ENCODE measurements around the gene LTB4R2.

LTB4R2 gene

GRCh38 chr14:24307156-24307574 is 2.8 kb upstream of the LTB4R2 start:
- Histone ChIP-seq H2AFZ (ENCODE audit: low read length) (no peak overlapping the region), H3K27ac (ENCODE audit: low read length) (no peak overlapping the region), H3K4me3 (ENCODE audit: low read length) (no peak overlapping the region), H3K36me3 (replicated peaks; ENCODE audit: insufficient read depth, low read length) (no peaks in the 10 kb centered on the region), H3K27me3 (replicated peaks; ENCODE audit: insufficient read depth, low read length) (no peaks in the 10 kb centered on the region), H3F3A (ENCODE audit: insufficient read depth, low read length) (peaks cover 5% of the 10 kb centered on the region; the same call in 1 of the 2 replicates), H3K9me2 (replicated peaks; ENCODE audit: insufficient read depth, low read length) (no peaks in the 10 kb centered on the region), H3K4me2 (ENCODE audit: low read depth, low read length) (no peak overlapping the region), H4K20me1 (ENCODE audit: insufficient read depth, low read length) (no peaks in the 10 kb centered on the region), H3K79me2 (ENCODE audit: low read length) (peaks cover 19% of the 10 kb centered on the region; the same call in 1 of the 2 replicates), H3K9ac (ENCODE audit: low read length) (no peak overlapping the region), H3K4me1 (ENCODE audit: low read length) (peaks cover 12% of the 10 kb centered on the region), H3K9me3 (replicated peaks; ENCODE audit: insufficient read depth, low read length) (no peaks in the 10 kb centered on the region)
- DNase-seq: no peak
- TF ChIP-seq EZH2phosphoT487 (IDR thresholded peaks at IDR 0.05; ENCODE audit: low read length) (no peak), EZH2 (optimal IDR thresholded peaks at IDR 0.05; ENCODE audit: low read depth, low read length) (no peak)
- TF ChIP-seq, protein P1, sequence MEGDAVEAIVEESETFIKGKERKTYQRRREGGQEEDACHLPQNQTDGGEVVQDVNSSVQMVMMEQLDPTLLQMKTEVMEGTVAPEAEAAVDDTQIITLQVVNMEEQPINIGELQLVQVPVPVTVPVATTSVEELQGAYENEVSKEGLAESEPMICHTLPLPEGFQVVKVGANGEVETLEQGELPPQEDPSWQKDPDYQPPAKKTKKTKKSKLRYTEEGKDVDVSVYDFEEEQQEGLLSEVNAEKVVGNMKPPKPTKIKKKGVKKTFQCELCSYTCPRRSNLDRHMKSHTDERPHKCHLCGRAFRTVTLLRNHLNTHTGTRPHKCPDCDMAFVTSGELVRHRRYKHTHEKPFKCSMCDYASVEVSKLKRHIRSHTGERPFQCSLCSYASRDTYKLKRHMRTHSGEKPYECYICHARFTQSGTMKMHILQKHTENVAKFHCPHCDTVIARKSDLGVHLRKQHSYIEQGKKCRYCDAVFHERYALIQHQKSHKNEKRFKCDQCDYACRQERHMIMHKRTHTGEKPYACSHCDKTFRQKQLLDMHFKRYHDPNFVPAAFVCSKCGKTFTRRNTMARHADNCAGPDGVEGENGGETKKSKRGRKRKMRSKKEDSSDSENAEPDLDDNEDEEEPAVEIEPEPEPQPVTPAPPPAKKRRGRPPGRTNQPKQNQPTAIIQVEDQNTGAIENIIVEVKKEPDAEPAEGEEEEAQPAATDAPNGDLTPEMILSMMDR (IDR thresholded peaks at IDR 0.05; ENCODE audit: low read length): no peak

DNA sequence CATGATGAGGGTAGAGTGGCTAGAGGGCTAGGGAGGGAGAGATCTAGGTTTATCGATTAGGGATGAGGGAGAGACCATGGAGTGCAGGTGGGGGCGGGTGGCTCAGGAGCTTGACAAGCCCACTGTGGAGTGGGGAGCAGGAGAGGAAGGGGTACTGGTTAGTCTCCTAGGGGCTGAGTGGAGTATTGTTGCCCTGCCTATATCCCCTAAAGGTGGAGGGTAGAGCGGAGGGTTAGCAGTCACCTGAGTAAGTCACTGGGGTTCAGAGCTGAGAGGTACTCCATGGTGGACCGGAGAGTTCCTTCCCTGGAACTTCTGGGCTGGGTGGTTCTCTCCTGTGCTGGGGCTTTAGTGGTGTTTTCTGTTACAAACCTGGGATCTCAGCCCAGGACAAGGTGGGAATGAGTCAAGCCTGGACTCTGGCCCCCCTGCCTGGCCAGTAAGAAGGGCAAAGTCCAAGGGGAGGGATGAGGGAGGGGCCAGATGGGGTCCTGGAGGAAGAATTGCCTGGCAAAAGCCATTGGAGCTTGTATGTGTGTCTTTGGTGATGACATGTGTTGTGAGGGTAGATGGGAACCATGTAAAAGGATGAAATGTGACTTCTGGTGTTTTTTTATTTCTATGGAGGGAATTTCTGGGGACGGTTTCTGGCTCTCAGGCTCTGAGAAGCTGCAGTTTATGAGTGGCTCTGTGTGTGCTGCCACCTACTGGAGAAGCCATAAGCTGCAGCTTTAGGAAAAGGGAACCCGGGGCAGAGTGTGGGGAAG is 2.2 kb upstream of the LTB4R2 start, which contains the start of gene CIDEB:
Gene CIDEB, minus strand, starts transcription at position 403 of the 767 bp plus-strand sequence. Its CDS starts 119 bp downstream, at position 284.
- no peaks in the 10 kb centered on the region for H3K27me3 ChIP-seq (replicated peaks; ENCODE audit: insufficient read depth, low read length)
- TF ChIP-seq EZH2phosphoT487 (IDR thresholded peaks at IDR 0.05; ENCODE audit: low read length) (no peak), EZH2 (optimal IDR thresholded peaks at IDR 0.05; ENCODE audit: low read depth, low read length) (no peak)
- TF ChIP-seq, protein P1 (IDR thresholded peaks at IDR 0.05; ENCODE audit: low read length): peak; percentile 73
- H3K4me3 ChIP-seq (ENCODE audit: low read length): no peak within 1 kb of the TSS
- peak; percentile 15 for DNase-seq
- H3K9me2 ChIP-seq (replicated peaks; ENCODE audit: insufficient read depth, low read length): no peaks in the 10 kb centered on the region
- H3K27ac ChIP-seq (ENCODE audit: low read length): no peak within 1 kb of the TSS
- H3K9me3 ChIP-seq (replicated peaks; ENCODE audit: insufficient read depth, low read length): no peaks in the 10 kb centered on the region
- H3K9ac ChIP-seq (ENCODE audit: low read length): no peak within 1 kb of the TSS
- no peak within 1 kb of the TSS for H2AFZ ChIP-seq (ENCODE audit: low read length)
- H4K20me1 ChIP-seq (ENCODE audit: insufficient read depth, low read length): no peaks in the 10 kb centered on the region
- H3K4me2 ChIP-seq (ENCODE audit: low read depth, low read length): no peak within 1 kb of the TSS
- no peaks in the 10 kb centered on the region for H3K36me3 ChIP-seq (replicated peaks; ENCODE audit: insufficient read depth, low read length)
- H3K79me2 ChIP-seq (ENCODE audit: low read length): peaks cover 19% of the 10 kb centered on the region; the same call in 1 of the 2 replicates
- peaks cover 5% of the 10 kb centered on the region; the same call in 1 of the 2 replicates for H3F3A ChIP-seq (ENCODE audit: insufficient read depth, low read length)
- peaks cover 17% of the 10 kb centered on the region for H3K4me1 ChIP-seq (ENCODE audit: low read length)

DNA sequence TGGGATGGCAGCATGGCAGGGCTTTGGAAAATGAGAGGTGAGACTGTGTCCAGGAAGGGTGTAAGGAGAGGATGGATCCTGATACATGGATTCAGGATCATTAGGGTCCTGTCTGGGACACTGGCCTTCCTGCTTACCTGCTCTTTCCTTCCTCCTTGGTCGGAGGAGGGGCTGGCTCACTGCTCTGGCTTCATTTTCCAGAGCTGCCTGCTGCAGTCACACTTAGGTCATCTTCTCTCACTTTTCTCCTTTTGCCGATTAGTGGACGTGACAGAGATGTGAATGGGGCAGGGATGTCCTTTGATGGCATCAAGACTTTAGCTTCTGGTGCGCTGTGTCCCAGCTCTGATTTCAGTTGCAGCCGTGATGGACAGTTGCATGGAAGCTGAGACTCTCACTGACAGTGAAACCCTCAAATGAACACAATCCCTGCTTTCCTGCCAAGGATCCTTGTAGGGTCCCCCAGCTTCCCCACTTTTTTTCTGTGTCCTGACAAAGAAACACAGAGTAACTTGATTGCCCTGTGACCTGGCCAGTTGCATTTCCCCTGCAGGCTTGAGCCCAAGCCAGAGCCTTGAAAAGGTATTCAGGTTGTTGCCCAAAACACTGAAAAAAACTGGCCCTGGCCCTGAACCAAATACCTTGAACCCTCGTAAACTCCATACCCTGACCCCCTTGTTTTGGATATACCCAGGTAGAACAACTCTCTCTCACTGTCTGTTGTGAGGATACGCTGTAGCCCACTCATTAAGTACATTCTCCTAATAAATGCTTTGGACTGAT is 1.4 kb upstream of the LTB4R2 start:
- Histone ChIP-seq H3K36me3 (replicated peaks; ENCODE audit: insufficient read depth, low read length) (no peaks in the 10 kb centered on the region), H3K79me2 (ENCODE audit: low read length) (peaks cover 19% of the 10 kb centered on the region; the same call in 1 of the 2 replicates), H3F3A (ENCODE audit: insufficient read depth, low read length) (peaks cover 5% of the 10 kb centered on the region; the same call in 1 of the 2 replicates), H3K4me3 (ENCODE audit: low read length) (no peak overlapping the region), H3K9me3 (replicated peaks; ENCODE audit: insufficient read depth, low read length) (no peaks in the 10 kb centered on the region), H3K27ac (ENCODE audit: low read length) (no peak overlapping the region), H3K4me2 (ENCODE audit: low read depth, low read length) (no peak overlapping the region), H3K9ac (ENCODE audit: low read length) (no peak overlapping the region), H3K4me1 (ENCODE audit: low read length) (peaks cover 24% of the 10 kb centered on the region), H3K9me2 (replicated peaks; ENCODE audit: insufficient read depth, low read length) (no peaks in the 10 kb centered on the region), H4K20me1 (ENCODE audit: insufficient read depth, low read length) (no peaks in the 10 kb centered on the region), H2AFZ (ENCODE audit: low read length) (no peak overlapping the region), H3K27me3 (replicated peaks; ENCODE audit: insufficient read depth, low read length) (no peaks in the 10 kb centered on the region)
- TF ChIP-seq EZH2 (optimal IDR thresholded peaks at IDR 0.05; ENCODE audit: low read depth, low read length) (no peak), EZH2phosphoT487 (IDR thresholded peaks at IDR 0.05; ENCODE audit: low read length) (no peak)
- TF ChIP-seq, protein P1 (IDR thresholded peaks at IDR 0.05; ENCODE audit: low read length): no peak
- DNase-seq: no peak

Data from MM.1S (cell line).